Measurements from ENCODE around the gene GPC5. TPM values are rescaled to one million over a fixed set of nuclear protein-coding genes. Genes with fewer than 3 reads are reported as not detected.

Gene GPC5
- total and polyA plus RNA-seq, 9 of the 15 experiments (the other 6 are each of a cell fraction or from before 2014, with no cell fraction given), result 0.18 to 0.27 TPM; not detected in 7

DNA sequence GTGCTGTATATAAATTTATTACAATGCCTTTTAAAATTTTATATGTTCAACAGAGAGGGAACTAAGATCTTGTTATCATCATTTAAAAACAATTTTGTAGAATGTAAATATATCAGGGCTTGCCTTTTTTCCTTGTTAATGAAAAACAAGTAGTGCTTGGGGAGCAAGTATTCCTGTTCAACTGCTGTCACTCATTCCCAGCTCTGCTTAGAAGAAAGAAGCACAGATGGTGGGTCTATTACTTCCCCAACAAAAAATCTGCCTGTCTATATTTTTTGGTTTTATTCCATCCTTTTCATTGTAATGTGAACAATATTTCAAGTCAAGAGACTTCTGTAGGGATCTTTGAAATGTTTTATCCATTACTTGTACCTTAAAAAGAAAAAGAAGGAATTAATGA lies 503.9 kb downstream of the GPC5 start:
- H3K9me1 ChIP-seq (ENCODE audit: control insufficient read depth, insufficient read depth, low read length), result no peaks in the 10 kb centered on the region
- no peaks in the 10 kb centered on the region for H3K9me3 ChIP-seq (replicated peaks; ENCODE audit: control insufficient read depth, insufficient read depth, low read depth, low read length)
- TF ChIP-seq POLR2AphosphoS5 (IDR thresholded peaks at IDR 0.05; ENCODE audit: control insufficient read depth, insufficient read depth, low read depth, low read length), result no peak
- TF ChIP-seq ESRRA (IDR thresholded peaks at IDR 0.05; ENCODE audit: borderline replicate concordance, low read depth), result no peak
- no peak for TF ChIP-seq U2AF1 (optimal IDR thresholded peaks at IDR 0.05; ENCODE audit: low read depth, low read length)
- TF ChIP-seq POU5F1 (IDR thresholded peaks at IDR 0.05; ENCODE audit: borderline replicate concordance, low read depth, low read length, partially characterized antibody), result no peak
- TF ChIP-seq, protein P1, sequence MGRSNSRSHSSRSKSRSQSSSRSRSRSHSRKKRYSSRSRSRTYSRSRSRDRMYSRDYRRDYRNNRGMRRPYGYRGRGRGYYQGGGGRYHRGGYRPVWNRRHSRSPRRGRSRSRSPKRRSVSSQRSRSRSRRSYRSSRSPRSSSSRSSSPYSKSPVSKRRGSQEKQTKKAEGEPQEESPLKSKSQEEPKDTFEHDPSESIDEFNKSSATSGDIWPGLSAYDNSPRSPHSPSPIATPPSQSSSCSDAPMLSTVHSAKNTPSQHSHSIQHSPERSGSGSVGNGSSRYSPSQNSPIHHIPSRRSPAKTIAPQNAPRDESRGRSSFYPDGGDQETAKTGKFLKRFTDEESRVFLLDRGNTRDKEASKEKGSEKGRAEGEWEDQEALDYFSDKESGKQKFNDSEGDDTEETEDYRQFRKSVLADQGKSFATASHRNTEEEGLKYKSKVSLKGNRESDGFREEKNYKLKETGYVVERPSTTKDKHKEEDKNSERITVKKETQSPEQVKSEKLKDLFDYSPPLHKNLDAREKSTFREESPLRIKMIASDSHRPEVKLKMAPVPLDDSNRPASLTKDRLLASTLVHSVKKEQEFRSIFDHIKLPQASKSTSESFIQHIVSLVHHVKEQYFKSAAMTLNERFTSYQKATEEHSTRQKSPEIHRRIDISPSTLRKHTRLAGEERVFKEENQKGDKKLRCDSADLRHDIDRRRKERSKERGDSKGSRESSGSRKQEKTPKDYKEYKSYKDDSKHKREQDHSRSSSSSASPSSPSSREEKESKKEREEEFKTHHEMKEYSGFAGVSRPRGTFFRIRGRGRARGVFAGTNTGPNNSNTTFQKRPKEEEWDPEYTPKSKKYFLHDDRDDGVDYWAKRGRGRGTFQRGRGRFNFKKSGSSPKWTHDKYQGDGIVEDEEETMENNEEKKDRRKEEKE (IDR thresholded peaks at IDR 0.05; ENCODE audit: borderline replicate concordance in 1 of 2, control insufficient read depth in 1 of 2, low read depth in 2 of 2, low read length in 1 of 2), result no peak
- ChIA-PET POLR2A (no interaction called here), CTCF (ENCODE audit: low intra/inter-chr PET ratio) (no interaction called here)
- H2AFZ ChIP-seq (ENCODE audit: low read depth, low read length), result no peak overlapping the region
- H3K4me2 ChIP-seq (ENCODE audit: insufficient read depth, low read length), result no peak overlapping the region
- BruUV-seq (replicated peaks), result no TSS peak
- DNase-seq (ENCODE audit: extremely low read depth in 1 of 4, low spot score in 3 of 4) (no peak), FAIRE-seq (no peak), ATAC-seq (no peak)
- H3K27ac ChIP-seq (ENCODE audit: extremely low read depth, low read depth, low read length), result no peak overlapping the region
- H3K9ac ChIP-seq (ENCODE audit: insufficient read depth in 1 of 2, low read depth in 2 of 2, low read length in 2 of 2), result no peak overlapping the region
- in situ Hi-C loops (cut with MboI), result no loop called here
- no peaks in the 10 kb centered on the region for H4K20me1 ChIP-seq (replicated peaks; ENCODE audit: control insufficient read depth, insufficient read depth, low read length)
- no peaks in the 10 kb centered on the region for H3K4me1 ChIP-seq (replicated peaks in 1 of 2; ENCODE audit: control insufficient read depth in 2 of 2, insufficient read depth in 2 of 2, low read length in 2 of 2)
- no peaks in the 10 kb centered on the region for H3K27me3 ChIP-seq (ENCODE audit: control insufficient read depth in 2 of 2, insufficient read depth in 2 of 2, low read length in 2 of 2)
- no peaks in the 10 kb centered on the region for H3K36me3 ChIP-seq (ENCODE audit: control insufficient read depth, insufficient read depth, low read length)
- intact Hi-C loops (cut with micrococcal nuclease), result no loop called here
- no peak overlapping the region for H3K4me3 ChIP-seq
- no peaks in the 10 kb centered on the region for H3K79me2 ChIP-seq (ENCODE audit: control insufficient read depth, insufficient read depth, low read length)
